ENCODE data around the gene DISC1. TPM values are rescaled to one million over a fixed set of nuclear protein-coding genes. Genes with fewer than 3 reads are reported as not detected.

DISC1 gene
- total and polyA plus RNA-seq, 2 donors (not counting 1 experiment from before 2014, with no cell fraction given): 2.7 to 4.3 TPM

- Histone ChIP-seq H3K79me2 (ENCODE audit: control insufficient read depth, insufficient read depth, low read length) (no peaks in the 10 kb centered on the region), H3K27ac (ENCODE audit: low read length in 2 of 2) (no peak overlapping the region), H4K20me1 (ENCODE audit: control insufficient read depth, insufficient read depth, low read length, poor library complexity, severe bottlenecking) (no peaks in the 10 kb centered on the region), H3K4me2 (replicated peaks; ENCODE audit: low read depth, low read length, poor library complexity, severe bottlenecking) (no peak overlapping the region), H2AFZ (ENCODE audit: insufficient read depth, low read depth, low read length, poor library complexity, severe bottlenecking) (no peak overlapping the region), H3K4me3 (ENCODE audit: control extremely low read depth in 1 of 5, extremely low read depth in 1 of 5, insufficient read depth in 1 of 5, low read depth in 2 of 5, low read length in 4 of 5) (no peak overlapping the region), H3K4me1 (ENCODE audit: control insufficient read depth in 2 of 2, insufficient read depth in 2 of 2, low read length in 2 of 2) (peaks cover 4 to 8% of the 10 kb centered on the region in 2 donors), H3K27me3 (replicated peaks in 1 of 4; ENCODE audit: control extremely low read depth in 1 of 4, control insufficient read depth in 3 of 4, insufficient read depth in 4 of 4, low read length in 3 of 4) (peaks cover 0 to 9% (median 0%) of the 10 kb centered on the region in 4 experiments), H3K9me3 (ENCODE audit: control extremely low read depth in 1 of 3, control insufficient read depth in 2 of 3, insufficient read depth in 1 of 3, low read length in 2 of 3) (no peaks in the 10 kb centered on the region), H3K36me3 (replicated peaks in 1 of 2; ENCODE audit: control extremely low read depth in 1 of 2, control insufficient read depth in 1 of 2, extremely low read depth in 1 of 2, insufficient read depth in 2 of 2, low read length in 1 of 2) (no peaks in the 10 kb centered on the region), H3K9ac (ENCODE audit: low read length) (no peak overlapping the region)
- H3K9me3 Mint-ChIP-seq (ENCODE audit: insufficient read depth): no peaks in the 10 kb centered on the region
- ChIA-PET CTCF (no interaction called here), POLR2A (no interaction called here)
- peaks cover 18% of the 10 kb centered on the region for H3K27me3 Mint-ChIP-seq
- no peak for TF ChIP-seq EZH2 (IDR thresholded peaks at IDR 0.05; ENCODE audit: borderline replicate concordance, insufficient read depth, low read depth, low read length, poor library complexity, severe bottlenecking)
- no peak for TF ChIP-seq CTCF (IDR thresholded peaks at IDR 0.05)
- no peak for ATAC-seq (ENCODE audit: low read depth)
- no CpG with 5 or more reads among the region's 1 CpG for WGBS (ENCODE audit: insufficient coverage)
- H3K27ac Mint-ChIP-seq: no peak overlapping the region
- H3K4me3 Mint-ChIP-seq: no peak overlapping the region
- no peak for DNase-seq
- intact Hi-C loops (cut with micrococcal nuclease): no loop called here
- peaks cover 9% of the 10 kb centered on the region for H3K4me1 Mint-ChIP-seq
Observed at GRCh38 chr1:231702804-231703203, 76.2 kb downstream of the DISC1 start.

- no peak overlapping the region for H3K4me3 Mint-ChIP-seq
- H3K4me1 ChIP-seq (ENCODE audit: control insufficient read depth in 2 of 2, insufficient read depth in 2 of 2, low read length in 2 of 2): peaks cover 0 to 3% of the 10 kb centered on the region in 2 donors
- no peak overlapping the region for H2AFZ ChIP-seq (ENCODE audit: insufficient read depth, low read depth, low read length, poor library complexity, severe bottlenecking)
- no peak for TF ChIP-seq EZH2 (IDR thresholded peaks at IDR 0.05; ENCODE audit: borderline replicate concordance, insufficient read depth, low read depth, low read length, poor library complexity, severe bottlenecking)
- TF ChIP-seq CTCF (IDR thresholded peaks at IDR 0.05): no peak
- no peak overlapping the region for H3K9ac ChIP-seq (ENCODE audit: low read length)
- no peaks in the 10 kb centered on the region for H4K20me1 ChIP-seq (ENCODE audit: control insufficient read depth, insufficient read depth, low read length, poor library complexity, severe bottlenecking)
- peaks cover 9% of the 10 kb centered on the region for H3K27me3 Mint-ChIP-seq
- peaks cover 0 to 4% (median 2%) of the 10 kb centered on the region in 4 experiments for H3K27me3 ChIP-seq (replicated peaks in 1 of 4; ENCODE audit: control extremely low read depth in 1 of 4, control insufficient read depth in 3 of 4, insufficient read depth in 4 of 4, low read length in 3 of 4)
- no peaks in the 10 kb centered on the region for H3K79me2 ChIP-seq (ENCODE audit: control insufficient read depth, insufficient read depth, low read length)
- H3K27ac Mint-ChIP-seq: no peak overlapping the region
- WGBS (ENCODE audit: insufficient coverage): 77% methylated on average over 3 of the region's 6 CpGs
- H3K9me3 ChIP-seq (ENCODE audit: control extremely low read depth in 1 of 3, control insufficient read depth in 2 of 3, insufficient read depth in 1 of 3, low read length in 2 of 3): no peaks in the 10 kb centered on the region
- no peak overlapping the region for H3K27ac ChIP-seq (ENCODE audit: low read length in 2 of 2)
- H3K4me1 Mint-ChIP-seq: peaks cover 4% of the 10 kb centered on the region
- CTCF ChIA-PET: no interaction called here
- no peaks in the 10 kb centered on the region for H3K36me3 ChIP-seq (replicated peaks in 1 of 2; ENCODE audit: control extremely low read depth in 1 of 2, control insufficient read depth in 1 of 2, extremely low read depth in 1 of 2, insufficient read depth in 2 of 2, low read length in 1 of 2)
- intact Hi-C loops (cut with micrococcal nuclease): no loop called here
- ATAC-seq (ENCODE audit: low read depth): no peak
- H3K4me2 ChIP-seq (replicated peaks; ENCODE audit: low read depth, low read length, poor library complexity, severe bottlenecking): no peak overlapping the region
- POLR2A ChIA-PET: no interaction called here
- H3K4me3 ChIP-seq (ENCODE audit: control extremely low read depth in 1 of 5, extremely low read depth in 1 of 5, insufficient read depth in 1 of 5, low read depth in 2 of 5, low read length in 4 of 5): no peak overlapping the region
- no peaks in the 10 kb centered on the region for H3K9me3 Mint-ChIP-seq (ENCODE audit: insufficient read depth)
- no peak for DNase-seq
Observed at GRCh38 chr1:231705806-231706760, 79.5 kb downstream of the DISC1 start.
